ENCODE measurements around the gene SH3BGR. TPM values are rescaled to one million over a fixed set of nuclear protein-coding genes. Genes with fewer than 3 reads are reported as not detected.

The SH3BGR gene
- polyA plus RNA-seq, 1 donor (not counting 4 experiments of a cell fraction or from before 2014, with no cell fraction given): 1.4 TPM

- no peak overlapping the region for H2AFZ ChIP-seq (ENCODE audit: control insufficient read depth, low read length)
- H3K36me3 ChIP-seq (ENCODE audit: control insufficient read depth in 2 of 2, extremely low read depth in 1 of 2, insufficient read depth in 2 of 2, low read length in 2 of 2): no peaks in the 10 kb centered on the region
- dilution Hi-C loops (cut with MboI; ENCODE audit: extremely low pct_ligation_motif_present, low sequenced_read_pairs): no loop called here
- peaks cover 2% of the 10 kb centered on the region for H3K9me3 ChIP-seq (ENCODE audit: control insufficient read depth, low read depth, low read length)
- TF ChIP-seq CTCF (optimal IDR thresholded peaks at IDR 0.05 in 1 of 3, IDR thresholded peaks at IDR 0.05 in 1 of 3, conservative IDR thresholded peaks at IDR 0.05 in 1 of 3; ENCODE audit: extremely low read depth in 1 of 3, insufficient read depth in 2 of 3, low read length in 3 of 3) (no peak), EZH2 (IDR thresholded peaks at IDR 0.05; ENCODE audit: low read length) (no peak)
- H3K9me1 ChIP-seq (ENCODE audit: control insufficient read depth, extremely low read depth, insufficient read depth, low read length): no peaks in the 10 kb centered on the region
- H3K27ac ChIP-seq (ENCODE audit: control insufficient read depth, insufficient read depth, low read length): no peak overlapping the region
- H4K20me1 ChIP-seq (ENCODE audit: control insufficient read depth, extremely low read depth, insufficient read depth, low read length): no peaks in the 10 kb centered on the region
- no peak overlapping the region for H3K4me2 ChIP-seq (ENCODE audit: control insufficient read depth, extremely low read depth, insufficient read depth, low read depth, low read length)
- no peak for DNase-seq (ENCODE audit: low read depth, low spot score)
- H3K9ac ChIP-seq (ENCODE audit: control insufficient read depth, extremely low read depth, insufficient read depth, low read length): no peak overlapping the region
- H3K27me3 ChIP-seq (ENCODE audit: control insufficient read depth, extremely low read depth, insufficient read depth, low read length): no peaks in the 10 kb centered on the region
- no peak overlapping the region for H3K4me3 ChIP-seq (ENCODE audit: control insufficient read depth in 2 of 3, extremely low read depth in 1 of 3, insufficient read depth in 2 of 3, low read depth in 1 of 3, low read length in 3 of 3)
- H3K79me2 ChIP-seq (ENCODE audit: control insufficient read depth, insufficient read depth, low read length): no peaks in the 10 kb centered on the region
- H3K4me1 ChIP-seq (ENCODE audit: control insufficient read depth, extremely low read depth, insufficient read depth, low read length): no peaks in the 10 kb centered on the region
- FAIRE-seq: no peak
Measured at GRCh38 chr21:39564200-39564599, 112.4 kb downstream of the SH3BGR start.

Small RNA genes within 50 kb of the gene (small RNA-seq; reads per million reads assigned to genes)
- gene MIR6508 (ENCODE audit: insufficient read length in 3 of 3, low read depth in 3 of 3, low replicate concordance in 1 of 3): 0 reads per million in 3 experiments

Other genes with a start within 250 kb of the SH3BGR start
- 8.2 to 15.1 TPM (median 11.3 TPM) in 3 replicates for gene BRWD1, start 138.3 kb upstream of the SH3BGR start, polyA plus RNA-seq
- gene HMGN1, start 102.9 kb upstream of the SH3BGR start, polyA plus RNA-seq: 110 to 245 TPM (median 142 TPM) in 3 replicates
- gene LCA5L, start 6.2 kb upstream of the SH3BGR start, polyA plus RNA-seq: 0.74 to 0.96 TPM (median 0.94 TPM) in 3 replicates
- gene B3GALT5, start 161.0 kb downstream of the SH3BGR start, polyA plus RNA-seq: not detected in 3 replicates